Testis (tissue), 3 donors: ENCODE data around the gene LRRN2. TPM values are rescaled to one million over a fixed set of nuclear protein-coding genes. Genes with fewer than 3 reads are reported as not detected.

Experiments
- DNase-seq: peaks from one replicate; pipeline ENCODE4 v3.0.0-alpha.2; 2019
- H3K27ac ChIP-seq, 2 donors: fragments of 200-600 bp; sonication (generic); one replicate each; pipeline ENCODE4 v1.5.1; 2019
- H3K27me3 ChIP-seq: fragments of 200-600 bp; sonication (generic); one replicate; pipeline ENCODE4 v1.5.1; 2019
- H3K36me3 ChIP-seq: fragments of 200-600 bp; sonication (generic); one replicate; pipeline ENCODE4 v1.5.1; 2017; ENCODE audit warnings: low read depth; ENCODE audit errors: missing control alignments
- H3K4me1 ChIP-seq: fragments of 200-600 bp; sonication (generic); one replicate; pipeline ENCODE4 v1.5.1; 2019
- H3K4me3 ChIP-seq, 2 donors: fragments of 200-600 bp; sonication (generic); one replicate each; pipeline ENCODE4 v1.5.1; 2017 to 2019
- H3K9me3 ChIP-seq: fragments of 200-600 bp; sonication (generic); one replicate; pipeline ENCODE4 v1.5.1; 2017
- CTCF ChIP-seq, 3 experiments: fragments of 450-650 bp in 2 of 3; fragments of 200-600 bp in 1 of 3; sonication (generic) in 1 of 3; IDR thresholded peaks; one replicate each; pipeline ENCODE4 v1.5.1; 2016 to 2019; ENCODE audit warnings: antibody characterized with exemption in 3 of 3, mild to moderate bottlenecking in 2 of 3, moderate library complexity in 1 of 3
- POLR2A ChIP-seq: fragments of 450-650 bp; IDR thresholded peaks from one replicate; pipeline ENCODE4 v1.6.1; 2017; ENCODE audit warnings: antibody characterized with exemption, mild to moderate bottlenecking, moderate library complexity
- WGBS, 2 donors: methylation state at CpG; one replicate each; pipeline ENCODE4 v1.1.5; 2018; 5-methylcytosine and 5-hydroxymethylcytosine counted together
- intact Hi-C: fragments of 100-400 bp; cut with DNase I; formaldehyde crosslinking; loops from one replicate; pipeline ENCODE4 v1.15.1; 2023; ENCODE audit warnings: low total_unique reads
- polyA plus RNA-seq: library from polyadenylated mRNA; stranded (reverse); fragments of 350-450 nt; fragmentation: Illumina TruSeq; extraction: RNeasy Lipid Tissue Mini Kit (QIAGEN cat#74804); gene quantifications from one replicate; pipeline ENCODE4 v1.2.3, GENCODE V29; 2014; ENCODE audit warnings: low read depth, low replicate concordance; ENCODE audit not compliant: insufficient read depth
- total RNA-seq, 2 donors: library from RNA; depleted of rRNA; stranded (reverse); fragments of >200 nt; gene quantifications; one replicate each; pipeline ENCODE4 v1.2.3, GENCODE V29; 2016

Gene LRRN2
- total and polyA plus RNA-seq, 3 donors from 2014 or later: 16.7 to 27.4 (median 19.5) TPM

DNA sequence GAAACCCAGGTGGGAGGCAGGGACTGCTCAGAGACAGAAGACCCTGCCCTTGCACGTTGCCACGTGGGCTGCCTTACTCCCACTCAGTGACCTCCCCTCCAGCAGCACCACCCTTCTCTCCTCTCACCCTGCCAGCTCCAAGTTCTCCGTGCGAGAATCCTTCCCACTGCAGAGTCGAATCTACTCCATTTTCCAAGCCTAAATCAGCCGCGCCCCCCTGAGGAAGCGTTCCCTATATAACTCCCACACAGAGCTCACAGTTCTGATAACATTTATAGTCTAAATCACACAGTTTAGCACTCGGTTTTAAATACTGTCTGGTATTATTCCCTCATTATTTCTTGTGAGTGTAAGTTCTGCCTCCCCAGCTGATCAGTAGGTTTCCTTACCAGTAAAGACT lies 7.7 kb downstream of the LRRN2 start:
- Histone ChIP-seq H3K9me3 (no peaks in the 10 kb centered on the region), H3K36me3 (no peaks in the 10 kb centered on the region), H3K27me3 (no peaks in the 10 kb centered on the region), H3K27ac (no peak overlapping the region), H3K4me1 (no peaks in the 10 kb centered on the region), H3K4me3 (no peak overlapping the region)
- 50 to 51% methylated on average over 9 of the region's 9 CpGs for WGBS, 2 donors
- TF ChIP-seq POLR2A (no peak), CTCF (IDR thresholded peaks at IDR 0.05) (no peak)
- intact Hi-C loops: no loop called here
- no peak for DNase-seq

GRCh38 chr1:204676043-204676442 lies 9.5 kb downstream of the LRRN2 start:
- Histone ChIP-seq H3K27me3 (no peaks in the 10 kb centered on the region), H3K9me3 (no peaks in the 10 kb centered on the region), H3K4me3 (no peak overlapping the region), H3K36me3 (no peaks in the 10 kb centered on the region), H3K27ac (no peak overlapping the region), H3K4me1 (no peaks in the 10 kb centered on the region)
- TF ChIP-seq POLR2A (no peak), CTCF (IDR thresholded peaks at IDR 0.05) (no peak)
- no peak for DNase-seq
- intact Hi-C loops: no loop called here
- WGBS, 2 donors: 96 to 98% methylated on average over 2 of the region's 2 CpGs

DNA sequence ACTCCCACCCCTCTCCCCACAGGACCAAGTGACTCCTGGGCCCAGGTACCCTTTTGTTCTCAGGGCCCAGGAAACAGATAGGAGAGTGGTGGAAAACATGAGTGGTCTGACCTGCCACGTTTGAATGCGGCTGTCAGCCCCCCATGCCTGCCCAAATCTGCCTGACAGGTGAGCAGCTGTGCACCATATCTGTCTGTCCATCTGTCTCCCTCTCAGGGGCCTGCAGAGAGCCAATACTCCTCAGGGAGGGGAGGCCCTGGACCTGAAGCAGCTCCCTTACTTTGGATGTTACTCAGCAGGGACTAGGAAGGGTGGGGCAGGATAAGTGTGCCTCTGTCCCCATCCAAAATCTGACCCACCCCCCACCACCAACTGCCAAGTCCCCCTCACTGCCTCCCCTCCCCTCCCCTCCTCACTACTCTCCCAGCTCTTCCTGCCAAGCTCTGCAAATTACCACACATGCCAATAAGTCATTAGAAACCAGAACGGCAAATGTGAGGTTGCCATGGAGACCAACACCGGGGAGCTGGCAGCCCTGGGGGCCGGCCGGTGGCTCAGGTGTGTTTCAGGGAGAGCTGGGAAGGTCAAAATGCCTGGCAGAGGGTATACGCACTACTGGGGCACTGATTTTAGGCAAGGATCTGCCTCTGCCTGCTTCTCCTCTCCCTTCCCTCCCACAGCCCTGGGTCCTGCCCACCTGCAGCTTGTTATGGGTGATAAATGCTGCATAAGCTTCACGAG lies 11.5 kb downstream of the LRRN2 start:
- 71% methylated on average over 8 of the region's 8 CpGs; no CpG with 5 or more reads in 1 of the 2 donors for WGBS, 2 donors
- intact Hi-C loops: no loop called here
- no peak for TF ChIP-seq CTCF (IDR thresholded peaks at IDR 0.05)
- no peak for TF ChIP-seq POLR2A
- Histone ChIP-seq H3K27me3 (no peaks in the 10 kb centered on the region), H3K27ac (no peak overlapping the region), H3K4me1 (no peaks in the 10 kb centered on the region), H3K9me3 (no peaks in the 10 kb centered on the region), H3K4me3 (no peak overlapping the region), H3K36me3 (no peaks in the 10 kb centered on the region)
- DNase-seq: no peak

GRCh38 chr1:204673209-204673608 lies 12.3 kb downstream of the LRRN2 start:
- intact Hi-C loops: no loop called here
- DNase-seq: no peak

More at GRCh38 chr1:204673209-204673608, 12.3 kb downstream of the LRRN2 start:
- Histone ChIP-seq H3K4me3 (no peak overlapping the region), H3K27ac (no peak overlapping the region), H3K36me3 (no peaks in the 10 kb centered on the region), H3K4me1 (no peaks in the 10 kb centered on the region), H3K27me3 (no peaks in the 10 kb centered on the region), H3K9me3 (no peaks in the 10 kb centered on the region)
- TF ChIP-seq CTCF (IDR thresholded peaks at IDR 0.05) (no peak), POLR2A (no peak)
- WGBS, 2 donors: 89 to 96% methylated on average over 2 of the region's 2 CpGs
